Mammary epithelial cell (primary cell): Measurements from ENCODE around the gene CHMP5.

Experiments
- CTCF ChIP-seq, 2 donors: IDR thresholded peaks in 1 of 2; conservative IDR thresholded peaks in 1 of 2; 2 replicates each; pipeline ENCODE4 v1.5.1; 2011 to 2012; ENCODE audit warnings: inconsistent platforms in 2 of 2, low read length in 2 of 2, mild to moderate bottlenecking in 2 of 2, control low read depth in 1 of 2, low read depth in 1 of 2; ENCODE audit not compliant: insufficient read depth in 1 of 2; ENCODE audit errors: extremely low read depth in 1 of 2
- EZH2 ChIP-seq: IDR thresholded peaks from 2 replicates; pipeline ENCODE4 v1.6.1; 2012; ENCODE audit warnings: low read length, inconsistent platforms, borderline replicate concordance

GRCh38 chr9:33227008-33227398, 37.8 kb upstream of the CHMP5 start:
- TF ChIP-seq CTCF (conservative IDR thresholded peaks at IDR 0.05 in 1 of 2, IDR thresholded peaks at IDR 0.05 in 1 of 2; ENCODE audit: extremely low read depth in 1 of 2, insufficient read depth in 1 of 2, low read depth in 1 of 2, low read length in 2 of 2) (no peak), EZH2 (no peak)
